Mesendoderm (in vitro differentiated cells): ENCODE measurements around the gene GBX1.

Experiments
- DNase-seq: peaks from one replicate; pipeline ENCODE4 v3.0.0; 2013
- H2AK5ac ChIP-seq: 2 replicates; pipeline ENCODE4 v1.6.1; 2013; ENCODE audit warnings: low read length, inconsistent platforms
- H2BK120ac ChIP-seq: 2 replicates; pipeline ENCODE4 v1.6.1; 2013; ENCODE audit warnings: low read depth, mild to moderate bottlenecking, low read length, moderate library complexity, mixed read lengths
- H2BK15ac ChIP-seq: replicated peaks from 2 replicates; pipeline ENCODE4 v1.6.1; 2013; ENCODE audit warnings: low read depth, mild to moderate bottlenecking, moderate library complexity
- H2BK5ac ChIP-seq: 2 replicates; pipeline ENCODE4 v1.6.1; 2013; ENCODE audit warnings: low read length, inconsistent platforms
- H3K18ac ChIP-seq: 2 replicates; pipeline ENCODE4 v1.6.1; 2013; ENCODE audit warnings: mild to moderate bottlenecking, low read length, mixed read lengths
- H3K23ac ChIP-seq: one replicate; pipeline ENCODE4 v1.6.1; 2013; ENCODE audit warnings: low read length
- H3K27ac ChIP-seq: 2 replicates; pipeline ENCODE4 v1.5.1; 2013; ENCODE audit warnings: low read depth, mild to moderate bottlenecking, inconsistent platforms, low read length, moderate library complexity
- H3K27me3 ChIP-seq: 2 replicates; pipeline ENCODE4 v1.6.1; 2013; ENCODE audit warnings: low read length, control low read depth, mild to moderate bottlenecking, inconsistent platforms; ENCODE audit not compliant: insufficient read depth, poor library complexity
- H3K36me3 ChIP-seq: 2 replicates; pipeline ENCODE4 v1.6.1; 2013; ENCODE audit warnings: low read length, inconsistent platforms; ENCODE audit not compliant: control insufficient read depth, insufficient read depth
- H3K4ac ChIP-seq: one replicate; pipeline ENCODE4 v1.6.1; 2013; ENCODE audit warnings: low read depth, mild to moderate bottlenecking, low read length, moderate library complexity
- H3K4me1 ChIP-seq: 2 replicates; pipeline ENCODE4 v1.6.1; 2013; ENCODE audit warnings: low read depth, low read length, inconsistent platforms; ENCODE audit not compliant: control insufficient read depth
- H3K4me2 ChIP-seq: 2 replicates; pipeline ENCODE4 v1.6.1; 2013; ENCODE audit warnings: low read length
- H3K4me3 ChIP-seq: 2 replicates; pipeline ENCODE4 v1.5.1; 2013; ENCODE audit warnings: mild to moderate bottlenecking, low read length
- H3K56ac ChIP-seq: one replicate; pipeline ENCODE4 v1.6.1; 2013; ENCODE audit warnings: low read length
- H3K79me1 ChIP-seq: 2 replicates; pipeline ENCODE4 v1.6.1; 2013; ENCODE audit warnings: low read length, inconsistent platforms
- H3K79me2 ChIP-seq: 2 replicates; pipeline ENCODE4 v1.6.1; 2013; ENCODE audit warnings: mild to moderate bottlenecking, low read length; ENCODE audit not compliant: control insufficient read depth, insufficient read depth
- H3K9ac ChIP-seq: 2 replicates; pipeline ENCODE4 v1.6.1; 2013; ENCODE audit warnings: low read length, inconsistent platforms
- H4K5ac ChIP-seq: one replicate; pipeline ENCODE4 v1.6.1; 2013; ENCODE audit warnings: low read length
- H4K8ac ChIP-seq: one replicate; pipeline ENCODE4 v1.6.1; 2013; ENCODE audit warnings: low read depth, mild to moderate bottlenecking, control low read depth, low read length, moderate library complexity
- WGBS: extraction: QIAGEN DNeasy Blood & Tissue Kit; methylation state at CpG from one replicate; pipeline ENCODE4 v1.1.7; 2013; ENCODE audit warnings: low lambda C conversion rate, missing lambda C conversion rate; ENCODE audit not compliant: insufficient coverage; ENCODE audit errors: extremely low coverage; 5-methylcytosine and 5-hydroxymethylcytosine counted together

GBX1 gene

DNA sequence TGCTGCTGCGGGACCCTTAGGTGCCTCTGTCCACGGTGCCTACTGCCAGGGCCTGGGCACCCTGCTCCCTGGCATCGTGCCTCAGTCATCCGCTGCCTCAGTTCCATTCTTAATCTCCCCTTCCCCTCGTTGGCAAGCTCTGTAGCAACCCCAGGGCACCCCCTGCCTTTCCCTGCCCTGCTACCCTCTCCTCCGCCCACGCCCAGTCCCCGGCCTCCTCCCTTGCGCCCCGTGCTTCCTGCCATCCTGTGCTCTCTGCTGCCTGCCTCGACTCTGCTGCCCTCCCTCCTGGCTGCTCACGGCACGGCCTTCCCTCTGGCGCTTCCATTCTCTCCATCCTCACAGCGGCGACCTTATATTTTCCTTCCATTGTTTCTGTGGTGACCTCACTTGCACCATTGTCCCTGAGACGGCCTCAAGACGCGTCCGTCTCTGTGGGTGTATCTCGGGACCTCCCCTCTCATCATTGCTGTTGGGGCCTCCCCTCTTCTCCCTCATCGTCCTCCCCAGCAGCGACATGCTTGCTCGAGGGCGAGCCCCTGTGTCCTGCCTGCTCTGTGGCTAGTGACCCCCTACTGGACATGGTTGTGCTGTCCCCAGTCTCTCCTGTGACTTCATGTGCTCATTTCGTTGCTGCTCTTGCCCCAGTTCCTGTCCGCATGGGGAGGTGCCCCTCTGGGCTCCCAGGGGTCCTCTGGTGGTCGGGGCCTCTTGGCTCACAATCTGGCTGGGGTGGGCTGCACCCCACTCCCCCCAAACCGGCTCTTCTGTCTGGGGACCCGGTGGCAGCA is 45.9 kb downstream of the GBX1 start:
- H3K4me1 ChIP-seq = peaks cover 6% of the 10 kb centered on the region
- no peak overlapping the region for H4K5ac ChIP-seq
- H3K79me2 ChIP-seq = no peaks in the 10 kb centered on the region
- H3K36me3 ChIP-seq = peaks cover 6% of the 10 kb centered on the region
- no peak overlapping the region for H3K4me3 ChIP-seq
- no peak overlapping the region for H3K27ac ChIP-seq
- no peak overlapping the region for H3K18ac ChIP-seq
- no peak overlapping the region for H3K4me2 ChIP-seq
- H3K9ac ChIP-seq = no peak overlapping the region
- H3K79me1 ChIP-seq = peaks cover 3% of the 10 kb centered on the region
- no peak overlapping the region for H2BK120ac ChIP-seq
- H2AK5ac ChIP-seq = no peak overlapping the region
- WGBS = no CpG with 5 or more reads among the region's 30 CpGs
- H3K56ac ChIP-seq = no peak overlapping the region
- H3K27me3 ChIP-seq = no peaks in the 10 kb centered on the region
- H3K23ac ChIP-seq = no peak overlapping the region
- DNase-seq = no peak
- H2BK5ac ChIP-seq = no peak overlapping the region
- H3K4ac ChIP-seq = no peak overlapping the region
- H2BK15ac ChIP-seq = no peak overlapping the region
- no peak overlapping the region for H4K8ac ChIP-seq

GRCh38 chr7:151120896-151121295 is 46.6 kb downstream of the GBX1 start:
- Histone ChIP-seq H3K79me1 (peaks cover 5% of the 10 kb centered on the region), H4K8ac (no peak overlapping the region), H2BK15ac (no peak overlapping the region), H4K5ac (no peak overlapping the region), H3K79me2 (no peaks in the 10 kb centered on the region), H3K23ac (no peak overlapping the region), H3K4ac (no peak overlapping the region), H3K9ac (no peak overlapping the region), H3K4me3 (no peak overlapping the region), H3K27ac (no peak overlapping the region), H2BK5ac (no peak overlapping the region), H3K56ac (no peak overlapping the region), H3K36me3 (peaks cover 6% of the 10 kb centered on the region), H3K4me1 (peaks cover 5% of the 10 kb centered on the region), H2BK120ac (no peak overlapping the region), H3K4me2 (no peak overlapping the region), H3K27me3 (no peaks in the 10 kb centered on the region), H2AK5ac (no peak overlapping the region), H3K18ac (no peak overlapping the region)
- WGBS = no CpG with 5 or more reads among the region's 22 CpGs
- DNase-seq = no peak

DNA sequence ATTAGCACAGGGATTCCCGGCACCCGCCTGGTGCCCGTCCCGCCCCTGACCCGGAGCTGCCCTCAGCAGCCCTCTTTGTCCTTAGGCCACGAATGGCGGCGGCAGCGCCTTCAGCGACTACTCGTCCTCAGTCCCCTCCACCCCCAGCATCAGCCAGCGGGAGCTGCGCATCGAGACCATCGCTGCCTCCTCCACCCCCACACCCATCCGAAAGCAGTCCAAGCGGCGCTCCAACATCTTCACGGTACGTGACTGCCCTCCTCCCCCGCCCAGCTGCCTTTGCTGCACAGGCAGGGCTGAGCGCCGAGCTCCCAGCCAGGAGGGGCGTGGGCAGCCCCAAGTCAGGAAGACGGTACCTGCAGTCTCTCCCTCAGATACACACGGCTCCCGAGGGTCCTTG is 47.6 kb downstream of the GBX1 start:
- no peaks in the 10 kb centered on the region for H3K27me3 ChIP-seq
- no peak overlapping the region for H3K27ac ChIP-seq
- peaks cover 6% of the 10 kb centered on the region for H3K36me3 ChIP-seq
- peaks cover 3% of the 10 kb centered on the region for H3K4me1 ChIP-seq
- H2BK15ac ChIP-seq = no peak overlapping the region
- no peak overlapping the region for H3K23ac ChIP-seq
- no peak overlapping the region for H4K5ac ChIP-seq
- peaks cover 7% of the 10 kb centered on the region for H3K79me1 ChIP-seq
- DNase-seq = no peak
- H4K8ac ChIP-seq = no peak overlapping the region
- H3K9ac ChIP-seq = no peak overlapping the region
- no peak overlapping the region for H3K4me3 ChIP-seq
- H2AK5ac ChIP-seq = no peak overlapping the region
- H3K79me2 ChIP-seq = no peaks in the 10 kb centered on the region
- no peak overlapping the region for H3K4me2 ChIP-seq
- H2BK5ac ChIP-seq = no peak overlapping the region
- no CpG with 5 or more reads among the region's 27 CpGs for WGBS
- H3K4ac ChIP-seq = no peak overlapping the region
- no peak overlapping the region for H3K56ac ChIP-seq
- H3K18ac ChIP-seq = no peak overlapping the region
- no peak overlapping the region for H2BK120ac ChIP-seq

- H3K36me3 ChIP-seq = peaks cover 4% of the 10 kb centered on the region
- no CpG with 5 or more reads among the region's 13 CpGs for WGBS
- no peak overlapping the region for H3K23ac ChIP-seq
Observed at GRCh38 chr7:151119055-151119415, 48.5 kb downstream of the GBX1 start.

DNA sequence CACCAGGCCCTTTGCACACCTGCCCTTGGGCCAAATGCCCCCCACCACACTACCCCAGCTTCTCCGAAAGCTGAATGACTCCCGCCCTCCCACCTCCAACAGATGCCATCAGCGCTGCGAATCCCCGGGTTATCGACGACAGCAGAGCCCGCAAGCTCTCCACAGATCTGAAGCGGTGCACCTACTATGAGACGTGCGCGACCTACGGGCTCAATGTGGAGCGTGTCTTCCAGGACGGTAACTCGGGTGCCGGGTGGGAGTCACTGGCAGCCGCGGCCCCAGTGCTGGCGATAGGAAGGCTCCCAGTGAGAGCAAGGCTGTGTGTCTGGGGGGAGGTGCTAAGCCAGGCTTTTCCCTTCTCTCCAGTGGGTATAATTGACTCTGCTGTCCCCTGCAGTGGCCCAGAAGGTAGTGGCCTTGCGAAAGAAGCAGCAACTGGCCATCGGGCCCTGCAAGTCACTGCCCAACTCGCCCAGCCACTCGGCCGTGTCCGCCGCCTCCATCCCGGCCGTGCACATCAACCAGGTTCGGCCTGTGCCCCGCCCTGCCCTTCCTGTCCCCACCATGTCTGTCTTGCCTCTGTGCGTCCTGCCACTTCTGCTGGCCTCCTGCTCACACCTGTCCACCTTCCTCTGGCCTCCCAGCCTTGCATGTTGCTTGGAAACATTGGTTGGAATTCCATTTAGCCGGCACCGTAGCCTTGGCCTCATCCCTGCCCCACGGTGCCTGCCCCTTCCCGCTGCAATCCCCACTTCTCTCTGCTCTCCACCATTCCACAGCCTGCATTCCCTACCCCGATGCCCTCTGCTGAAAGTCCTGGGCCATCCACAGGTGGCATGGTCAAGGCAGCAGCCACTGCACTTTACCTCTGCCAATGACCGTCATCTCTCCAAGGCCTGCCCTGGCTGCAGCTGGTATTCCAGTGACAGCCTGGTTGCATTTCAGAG is 49.1 kb downstream of the GBX1 start:
- peaks cover 9% of the 10 kb centered on the region for H3K4me1 ChIP-seq
- no peak overlapping the region for H2BK15ac ChIP-seq
- no peak overlapping the region for H2BK5ac ChIP-seq
- H3K27ac ChIP-seq = no peak overlapping the region
- no peak overlapping the region for H4K8ac ChIP-seq
- no peak overlapping the region for H3K4me2 ChIP-seq
- H2BK120ac ChIP-seq = no peak overlapping the region
- peaks cover 4% of the 10 kb centered on the region for H3K36me3 ChIP-seq
- H3K27me3 ChIP-seq = no peaks in the 10 kb centered on the region
- H3K4me3 ChIP-seq = no peak overlapping the region
- no CpG with 5 or more reads among the region's 38 CpGs for WGBS
- no peak overlapping the region for H3K56ac ChIP-seq
- H3K79me2 ChIP-seq = no peaks in the 10 kb centered on the region
- peaks cover 9% of the 10 kb centered on the region for H3K79me1 ChIP-seq
- H3K4ac ChIP-seq = no peak overlapping the region
- no peak for DNase-seq
- no peak overlapping the region for H3K23ac ChIP-seq
- no peak overlapping the region for H4K5ac ChIP-seq
- no peak overlapping the region for H2AK5ac ChIP-seq
- no peak overlapping the region for H3K18ac ChIP-seq
- no peak overlapping the region for H3K9ac ChIP-seq

More at GRCh38 chr7:151119055-151119415, 48.5 kb downstream of the GBX1 start:
- Histone ChIP-seq H3K4ac (no peak overlapping the region), H3K4me1 (peaks cover 4% of the 10 kb centered on the region), H4K5ac (no peak overlapping the region), H3K79me1 (peaks cover 7% of the 10 kb centered on the region), H2BK120ac (no peak overlapping the region), H3K56ac (no peak overlapping the region), H3K9ac (no peak overlapping the region), H2BK15ac (no peak overlapping the region), H3K27me3 (no peaks in the 10 kb centered on the region), H3K18ac (no peak overlapping the region), H4K8ac (no peak overlapping the region), H3K4me3 (no peak overlapping the region), H2BK5ac (no peak overlapping the region), H3K79me2 (no peaks in the 10 kb centered on the region), H2AK5ac (no peak overlapping the region), H3K4me2 (no peak overlapping the region), H3K27ac (no peak overlapping the region)
- DNase-seq = no peak
